Breast epithelium (tissue), 4 donors: ENCODE data around the gene METTL5. TPM values are rescaled to one million over a fixed set of nuclear protein-coding genes. Genes with fewer than 3 reads are reported as not detected.
"Not testable (repeated sequence)": the region's sequence is repeated elsewhere in the genome, so short reads cannot be mapped to it uniquely, and the experiment has no call there.

Experiments
- DNase-seq, 2 donors: peaks; one replicate each; pipeline ENCODE4 v3.0.0-alpha.2; 2019; ENCODE audit warnings: low spot score in 2 of 2
- H3K27ac ChIP-seq, 2 donors: fragments of 200-600 bp; sonication (generic) in 1 of 2; one replicate each; pipeline ENCODE4 v1.5.1; 2016 to 2019; ENCODE audit warnings: mild to moderate bottlenecking in 1 of 2
- H3K27me3 ChIP-seq, 2 donors: fragments of 200-600 bp; sonication (generic) in 1 of 2; one replicate each; pipeline versions ENCODE4 v1.5.1 to v1.6.0; 2017 to 2019; ENCODE audit warnings: control low read depth in 1 of 2, mild to moderate bottlenecking in 1 of 2
- H3K36me3 ChIP-seq: fragments of 200-600 bp; one replicate; pipeline ENCODE4 v1.5.1; 2019
- H3K4me1 ChIP-seq, 2 donors: fragments of 200-600 bp; sonication (generic); one replicate each; pipeline ENCODE4 v1.5.1; 2016 to 2019; ENCODE audit warnings: control low read depth in 1 of 2
- H3K4me3 ChIP-seq, 3 donors: fragments of 200-600 bp; sonication (generic); 1 replicate in 2 of 3; 2 replicates in 1 of 3; pipeline ENCODE4 v1.5.1; 2016 to 2019; ENCODE audit warnings: mild to moderate bottlenecking in 3 of 3, moderate library complexity in 2 of 3
- H3K9me3 ChIP-seq, 2 donors: fragments of 200-600 bp; sonication (generic) in 1 of 2; one replicate each; pipeline ENCODE4 v1.5.1; 2016 to 2019; ENCODE audit warnings: control low read depth in 1 of 2
- POLR2A ChIP-seq: fragments of 450-650 bp; IDR thresholded peaks from one replicate; pipeline ENCODE4 v1.6.1; 2016; ENCODE audit warnings: antibody characterized with exemption, mild to moderate bottlenecking, moderate library complexity
- POLR2AphosphoS5 ChIP-seq, 3 donors: sonication (generic); formaldehyde crosslinking; IDR thresholded peaks; one replicate each; pipeline ENCODE4 v1.6.1; 2017; ENCODE audit warnings: antibody characterized with exemption in 3 of 3
- intact Hi-C: fragments of 100-400 bp; cut with DNase I; formaldehyde crosslinking; loops from one replicate; pipeline ENCODE4 v1.15.1; 2023; ENCODE audit warnings: low total_unique reads
- total RNA-seq, 3 donors: library from RNA; depleted of rRNA; stranded (reverse); fragments of >200 nt; gene quantifications; one replicate each; pipeline ENCODE4 v1.1.0, GENCODE V29; 2016
- TF ChIP-seq, protein P1 (sequence below), 3 donors: fragments of 450-650 bp; IDR thresholded peaks; one replicate each; pipeline ENCODE4 v1.5.1; 2016 to 2017; ENCODE audit warnings: antibody characterized with exemption in 3 of 3, mild to moderate bottlenecking in 3 of 3, moderate library complexity in 3 of 3

Gene METTL5
- total RNA-seq, 3 donors from 2014 or later: 43.6 to 75.2 (median 52.7) TPM

GRCh38 chr2:169818241-169818640, 6.5 kb downstream of the METTL5 start:
- Histone ChIP-seq H3K27ac (no peak overlapping the region), H3K27me3 (no peaks in the 10 kb centered on the region), H3K4me1 (peaks cover 0 to 6% of the 10 kb centered on the region in 2 donors), H3K4me3 (no peak overlapping the region), H3K9me3 (no peaks in the 10 kb centered on the region), H3K36me3 (peaks cover 3% of the 10 kb centered on the region)
- no peak for DNase-seq
- TF ChIP-seq POLR2A (no peak), POLR2AphosphoS5 (IDR thresholded peaks at IDR 0.05) (no peak)
- TF ChIP-seq, protein P1, sequence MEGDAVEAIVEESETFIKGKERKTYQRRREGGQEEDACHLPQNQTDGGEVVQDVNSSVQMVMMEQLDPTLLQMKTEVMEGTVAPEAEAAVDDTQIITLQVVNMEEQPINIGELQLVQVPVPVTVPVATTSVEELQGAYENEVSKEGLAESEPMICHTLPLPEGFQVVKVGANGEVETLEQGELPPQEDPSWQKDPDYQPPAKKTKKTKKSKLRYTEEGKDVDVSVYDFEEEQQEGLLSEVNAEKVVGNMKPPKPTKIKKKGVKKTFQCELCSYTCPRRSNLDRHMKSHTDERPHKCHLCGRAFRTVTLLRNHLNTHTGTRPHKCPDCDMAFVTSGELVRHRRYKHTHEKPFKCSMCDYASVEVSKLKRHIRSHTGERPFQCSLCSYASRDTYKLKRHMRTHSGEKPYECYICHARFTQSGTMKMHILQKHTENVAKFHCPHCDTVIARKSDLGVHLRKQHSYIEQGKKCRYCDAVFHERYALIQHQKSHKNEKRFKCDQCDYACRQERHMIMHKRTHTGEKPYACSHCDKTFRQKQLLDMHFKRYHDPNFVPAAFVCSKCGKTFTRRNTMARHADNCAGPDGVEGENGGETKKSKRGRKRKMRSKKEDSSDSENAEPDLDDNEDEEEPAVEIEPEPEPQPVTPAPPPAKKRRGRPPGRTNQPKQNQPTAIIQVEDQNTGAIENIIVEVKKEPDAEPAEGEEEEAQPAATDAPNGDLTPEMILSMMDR (IDR thresholded peaks at IDR 0.05): no peak
- intact Hi-C loops: no loop called here

- H3K4me1 ChIP-seq, H3K27ac ChIP-seq, H3K4me3 ChIP-seq, H3K27me3 ChIP-seq, intact Hi-C loops, DNase-seq, H3K36me3 ChIP-seq, H3K9me3 ChIP-seq: not testable (repeated sequence)
Measured at GRCh38 chr2:169817369-169817768, 7.3 kb downstream of the METTL5 start.

DNA sequence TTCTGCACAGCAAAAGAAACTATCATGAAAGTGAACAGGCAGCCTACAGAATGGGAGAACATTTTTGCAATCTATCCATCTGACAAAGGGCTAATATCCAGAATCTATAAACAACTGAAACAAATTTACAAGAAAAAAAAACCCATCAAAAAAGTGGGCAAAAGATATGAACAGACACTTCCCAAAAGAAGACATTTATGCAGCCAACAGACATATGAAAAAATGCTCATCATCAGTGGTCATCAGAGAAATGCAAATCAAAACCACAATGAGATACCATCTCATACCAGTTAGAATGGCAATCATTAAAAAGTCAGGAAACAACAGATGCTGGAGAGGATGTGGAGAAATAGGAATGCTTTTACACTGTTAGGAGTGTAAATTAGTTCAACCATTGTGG, 7.7 kb downstream of the METTL5 start:
- intact Hi-C loops, H3K4me1 ChIP-seq, H3K9me3 ChIP-seq, H3K27ac ChIP-seq, H3K27me3 ChIP-seq, H3K36me3 ChIP-seq, H3K4me3 ChIP-seq, DNase-seq: not testable (repeated sequence)

- Histone ChIP-seq H3K27ac (no peak overlapping the region), H3K27me3 (no peaks in the 10 kb centered on the region), H3K36me3 (peaks cover 3% of the 10 kb centered on the region), H3K4me1 (no peaks in the 10 kb centered on the region), H3K4me3 (no peak overlapping the region), H3K9me3 (no peaks in the 10 kb centered on the region)
- TF ChIP-seq, protein P1 (IDR thresholded peaks at IDR 0.05): no peak
- no peak for TF ChIP-seq POLR2A
- no peak for TF ChIP-seq POLR2AphosphoS5 (IDR thresholded peaks at IDR 0.05)
- intact Hi-C loops: no loop called here
- DNase-seq: no peak
Measured at GRCh38 chr2:169815849-169816248, 8.9 kb downstream of the METTL5 start.

GRCh38 chr2:169808221-169808620, 16.5 kb downstream of the METTL5 start:
- no peaks in the 10 kb centered on the region for H3K27me3 ChIP-seq
- no peaks in the 10 kb centered on the region for H3K9me3 ChIP-seq
- no peak overlapping the region for H3K27ac ChIP-seq
- no peak overlapping the region for H3K4me3 ChIP-seq
- no peak for DNase-seq
- H3K4me1 ChIP-seq: no peaks in the 10 kb centered on the region
- TF ChIP-seq, protein P1 (IDR thresholded peaks at IDR 0.05): no peak
- TF ChIP-seq POLR2AphosphoS5 (IDR thresholded peaks at IDR 0.05) (no peak), POLR2A (no peak)
- intact Hi-C loops: no loop called here
- peaks cover 12% of the 10 kb centered on the region for H3K36me3 ChIP-seq

DNA sequence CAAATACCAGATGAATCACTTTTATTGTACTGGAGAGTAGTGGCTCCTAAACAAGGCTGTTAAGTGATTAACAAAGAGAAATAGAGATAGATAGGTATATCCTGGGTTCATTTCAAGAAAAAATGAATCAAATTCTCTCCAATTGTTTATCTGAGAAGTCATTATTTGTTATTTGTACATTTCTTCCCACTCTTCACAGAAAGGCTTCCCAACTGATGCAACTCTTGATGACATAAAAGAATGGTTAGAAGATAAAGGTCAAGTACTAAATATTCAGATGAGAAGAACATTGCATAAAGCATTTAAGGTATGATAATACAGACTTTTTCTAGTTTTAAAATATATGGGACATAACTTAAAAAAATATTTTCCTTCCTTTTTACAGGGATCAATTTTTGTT, 18.1 kb downstream of the METTL5 start:
- TF ChIP-seq, protein P1 (IDR thresholded peaks at IDR 0.05): no peak
- no peak for TF ChIP-seq POLR2AphosphoS5 (IDR thresholded peaks at IDR 0.05)
- TF ChIP-seq POLR2A: no peak
- DNase-seq: no peak
- H3K9me3 ChIP-seq: no peaks in the 10 kb centered on the region
- H3K27me3 ChIP-seq: no peaks in the 10 kb centered on the region
- no peak overlapping the region for H3K27ac ChIP-seq
- no peaks in the 10 kb centered on the region for H3K4me1 ChIP-seq
- no peak overlapping the region for H3K4me3 ChIP-seq
- peaks cover 12% of the 10 kb centered on the region for H3K36me3 ChIP-seq
- intact Hi-C loops: no loop called here
